HTR-8/SVneo (cell line): ENCODE results near the gene SMURF2.
"Not testable (repeated sequence)": the region's sequence is repeated elsewhere in the genome, so short reads cannot be mapped to it uniquely, and the experiment has no call there.

ENCODE experiments used
- DNase-seq: peaks from one replicate; pipeline ENCODE4 v3.0.0; 2011; ENCODE audit warnings: low spot score, mixed read lengths; ENCODE audit not compliant: insufficient read length
- FAIRE-seq: peaks from 2 replicates; lab custom pipeline; 2011; peaks lifted over from hg19 to GRCh38; lab: Jason Lieb, UNC

The SMURF2 gene

GRCh38 chr17:64667807-64668721, 6.0 kb upstream of the SMURF2 start:
- FAIRE-seq, DNase-seq: not testable (repeated sequence)

- not testable (repeated sequence) for FAIRE-seq, DNase-seq
Observed at GRCh38 chr17:64664299-64664981, 2.3 kb upstream of the SMURF2 start.

GRCh38 chr17:64663836-64664235, 1.7 kb upstream of the SMURF2 start:
- not testable (repeated sequence) for FAIRE-seq, DNase-seq

GRCh38 chr17:64662774-64663367, 764 bp upstream of the SMURF2 start:
- DNase-seq (no peak), FAIRE-seq (no peak)

GRCh38 chr17:64661726-64661975, 456 bp downstream of the SMURF2 start:
- no peak for DNase-seq
- no peak for FAIRE-seq

- not testable (repeated sequence) for DNase-seq
- FAIRE-seq = peak; percentile 36
Observed at GRCh38 chr17:64660978-64661725, 955 bp downstream of the SMURF2 start.

GRCh38 chr17:64660195-64660977, 1.7 kb downstream of the SMURF2 start:
- FAIRE-seq, DNase-seq: not testable (repeated sequence)

GRCh38 chr17:64658931-64659330, 3.2 kb downstream of the SMURF2 start:
- FAIRE-seq = no peak
- no peak for DNase-seq

- FAIRE-seq = no peak
Observed at GRCh38 chr17:64657610-64658125, 4.4 kb downstream of the SMURF2 start.

GRCh38 chr17:64655704-64656103, 6.4 kb downstream of the SMURF2 start:
- FAIRE-seq (no peak), DNase-seq (no peak)

More at GRCh38 chr17:64657610-64658125, 4.4 kb downstream of the SMURF2 start:
- no peak for DNase-seq

- FAIRE-seq (no peak), DNase-seq (no peak)
Observed at GRCh38 chr17:64653985-64654355, 8.1 kb downstream of the SMURF2 start.

GRCh38 chr17:64653325-64653984, 8.7 kb downstream of the SMURF2 start:
- no peak for DNase-seq
- FAIRE-seq = no peak

- FAIRE-seq (no peak), DNase-seq (no peak)
Observed at GRCh38 chr17:64651889-64652288, 10.2 kb downstream of the SMURF2 start.

GRCh38 chr17:64648234-64648633, 13.9 kb downstream of the SMURF2 start:
- FAIRE-seq (no peak), DNase-seq (no peak)

- DNase-seq = no peak
- FAIRE-seq = no peak
Observed at GRCh38 chr17:64647817-64648216, 14.3 kb downstream of the SMURF2 start.

GRCh38 chr17:64639516-64639915, 22.6 kb downstream of the SMURF2 start:
- FAIRE-seq = no peak
- DNase-seq = no peak

GRCh38 chr17:64638552-64639203, 23.4 kb downstream of the SMURF2 start:
- DNase-seq (no peak), FAIRE-seq (no peak)

- FAIRE-seq = no peak
- no peak for DNase-seq
Observed at GRCh38 chr17:64635647-64636305, 26.3 kb downstream of the SMURF2 start.
